ENCODE results near the gene TNFRSF6B. TPM values are rescaled to one million over a fixed set of nuclear protein-coding genes. Genes with fewer than 3 reads are reported as not detected.

The TNFRSF6B gene
- total RNA-seq, 1 donor from 2014 or later, result not detected

DNA sequence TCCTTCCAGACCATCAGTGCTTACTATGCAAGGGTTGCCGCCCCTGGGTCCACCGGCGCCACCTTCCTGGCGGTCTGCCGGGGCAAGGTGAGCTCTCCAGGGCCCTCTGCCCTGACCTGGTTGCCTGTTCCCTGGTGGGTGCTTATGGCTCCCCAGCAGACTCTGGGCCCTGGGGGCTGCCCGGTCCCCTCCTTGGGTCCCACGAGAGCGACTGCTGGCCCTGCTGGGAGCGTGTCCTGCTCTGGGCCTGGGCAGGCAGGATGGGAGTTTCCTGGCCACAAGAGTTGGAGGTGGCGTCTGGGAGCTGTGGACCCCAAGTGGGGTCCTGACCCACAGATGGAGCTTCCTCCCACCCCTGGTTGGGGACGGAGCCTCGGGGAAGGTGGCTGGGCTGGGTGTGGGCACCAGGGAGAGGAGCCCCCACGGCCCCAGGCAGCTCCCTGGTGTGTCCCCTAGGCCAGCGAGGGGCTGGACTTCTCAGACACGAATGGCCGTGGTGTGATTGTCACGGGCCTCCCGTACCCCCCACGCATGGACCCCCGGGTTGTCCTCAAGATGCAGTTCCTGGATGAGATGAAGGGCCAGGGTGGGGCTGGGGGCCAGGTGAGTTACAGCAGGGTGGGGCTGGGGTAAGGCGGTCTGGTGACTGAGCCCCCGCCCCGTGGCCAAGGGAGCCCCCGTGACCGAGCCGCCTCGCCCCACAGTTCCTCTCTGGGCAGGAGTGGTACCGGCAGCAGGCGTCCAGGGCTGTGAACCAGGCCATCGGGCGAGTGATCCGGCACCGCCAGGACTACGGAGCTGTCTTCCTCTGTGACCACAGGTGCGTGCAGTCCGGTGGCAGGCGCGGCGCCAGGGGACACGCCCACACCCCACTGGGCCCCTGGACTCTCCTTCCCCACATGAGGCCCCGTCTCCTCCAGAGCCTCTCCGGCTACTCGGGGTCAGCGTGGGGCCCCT is 7.1 kb upstream of the TNFRSF6B start:
- no peak for DNase-seq
- POLR2A ChIA-PET, result interaction anchor here (0.6 kb wide), 1 partner anchor 18 kb away, joined by 3 read pairs; no protein-coding TSS in a partner anchor

DNA sequence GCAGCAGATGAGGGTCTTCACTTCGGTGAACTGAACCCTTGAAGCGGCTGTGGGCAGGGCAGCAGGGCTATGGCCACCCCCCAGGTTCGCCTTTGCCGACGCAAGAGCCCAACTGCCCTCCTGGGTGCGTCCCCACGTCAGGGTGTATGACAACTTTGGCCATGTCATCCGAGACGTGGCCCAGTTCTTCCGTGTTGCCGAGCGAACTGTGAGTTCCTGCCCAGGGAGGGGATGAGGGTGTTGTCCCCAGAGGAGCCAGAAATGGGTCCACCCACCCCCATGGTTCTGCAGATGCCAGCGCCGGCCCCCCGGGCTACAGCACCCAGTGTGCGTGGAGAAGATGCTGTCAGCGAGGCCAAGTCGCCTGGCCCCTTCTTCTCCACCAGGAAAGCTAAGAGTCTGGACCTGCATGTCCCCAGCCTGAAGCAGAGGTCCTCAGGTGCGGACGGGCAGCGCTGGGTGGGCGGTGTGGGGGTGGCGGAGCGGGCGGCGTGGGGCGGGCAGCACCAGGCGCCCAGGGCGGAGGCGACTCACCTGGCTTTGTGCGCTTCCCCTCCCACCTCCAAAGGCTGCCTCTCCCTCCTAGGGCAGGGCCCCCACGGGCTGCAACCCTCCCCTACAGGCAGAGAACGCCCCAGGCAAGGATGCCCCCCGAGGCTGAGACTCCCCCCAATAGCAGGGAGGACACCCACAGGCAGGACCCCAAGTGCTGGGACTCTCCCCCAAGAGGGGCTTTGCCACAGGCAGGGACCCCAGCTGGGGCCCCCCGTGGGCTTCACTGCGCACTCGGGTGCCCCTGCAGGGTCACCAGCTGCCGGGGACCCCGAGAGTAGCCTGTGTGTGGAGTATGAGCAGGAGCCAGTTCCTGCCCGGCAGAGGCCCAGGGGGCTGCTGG is 6.2 kb upstream of the TNFRSF6B start:
- Mint-ChIP-seq H3K27me3 (no peaks in the 10 kb centered on the region), H3K9me3 (no peaks in the 10 kb centered on the region), H3K27ac (no peak overlapping the region), H3K36me3 (ENCODE audit: low read depth) (peaks cover 4% of the 10 kb centered on the region), H3K4me1 (peaks cover 4% of the 10 kb centered on the region), H3K4me3 (no peak overlapping the region)
- TF ChIP-seq, protein P1, sequence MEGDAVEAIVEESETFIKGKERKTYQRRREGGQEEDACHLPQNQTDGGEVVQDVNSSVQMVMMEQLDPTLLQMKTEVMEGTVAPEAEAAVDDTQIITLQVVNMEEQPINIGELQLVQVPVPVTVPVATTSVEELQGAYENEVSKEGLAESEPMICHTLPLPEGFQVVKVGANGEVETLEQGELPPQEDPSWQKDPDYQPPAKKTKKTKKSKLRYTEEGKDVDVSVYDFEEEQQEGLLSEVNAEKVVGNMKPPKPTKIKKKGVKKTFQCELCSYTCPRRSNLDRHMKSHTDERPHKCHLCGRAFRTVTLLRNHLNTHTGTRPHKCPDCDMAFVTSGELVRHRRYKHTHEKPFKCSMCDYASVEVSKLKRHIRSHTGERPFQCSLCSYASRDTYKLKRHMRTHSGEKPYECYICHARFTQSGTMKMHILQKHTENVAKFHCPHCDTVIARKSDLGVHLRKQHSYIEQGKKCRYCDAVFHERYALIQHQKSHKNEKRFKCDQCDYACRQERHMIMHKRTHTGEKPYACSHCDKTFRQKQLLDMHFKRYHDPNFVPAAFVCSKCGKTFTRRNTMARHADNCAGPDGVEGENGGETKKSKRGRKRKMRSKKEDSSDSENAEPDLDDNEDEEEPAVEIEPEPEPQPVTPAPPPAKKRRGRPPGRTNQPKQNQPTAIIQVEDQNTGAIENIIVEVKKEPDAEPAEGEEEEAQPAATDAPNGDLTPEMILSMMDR (IDR thresholded peaks at IDR 0.05), result no peak
- DNase-seq (no peak), ATAC-seq (ENCODE audit: low read depth) (no peak)
- ChIA-PET POLR2A (interaction anchor here (0.6 kb wide), 1 partner anchor 147 kb away, joined by 3 read pairs; no protein-coding TSS in a partner anchor), CTCF (no interaction called here)
- intact Hi-C loops (cut with micrococcal nuclease), result no loop called here

More for the DNA sequence above, 7.1 kb upstream of the TNFRSF6B start:
- H3K9me3 Mint-ChIP-seq, result no peaks in the 10 kb centered on the region
- no peak overlapping the region for H3K4me3 Mint-ChIP-seq
- peaks cover 4% of the 10 kb centered on the region for H3K4me1 Mint-ChIP-seq
- intact Hi-C loops (cut with micrococcal nuclease), result no loop called here
- TF ChIP-seq, protein P1 (IDR thresholded peaks at IDR 0.05), result no peak
- CTCF ChIA-PET, result no interaction called here
- no peaks in the 10 kb centered on the region for H3K27me3 Mint-ChIP-seq
- ATAC-seq (ENCODE audit: low read depth), result no peak
- no peak overlapping the region for H3K27ac Mint-ChIP-seq
- H3K36me3 Mint-ChIP-seq (ENCODE audit: low read depth), result peaks cover 4% of the 10 kb centered on the region

DNA sequence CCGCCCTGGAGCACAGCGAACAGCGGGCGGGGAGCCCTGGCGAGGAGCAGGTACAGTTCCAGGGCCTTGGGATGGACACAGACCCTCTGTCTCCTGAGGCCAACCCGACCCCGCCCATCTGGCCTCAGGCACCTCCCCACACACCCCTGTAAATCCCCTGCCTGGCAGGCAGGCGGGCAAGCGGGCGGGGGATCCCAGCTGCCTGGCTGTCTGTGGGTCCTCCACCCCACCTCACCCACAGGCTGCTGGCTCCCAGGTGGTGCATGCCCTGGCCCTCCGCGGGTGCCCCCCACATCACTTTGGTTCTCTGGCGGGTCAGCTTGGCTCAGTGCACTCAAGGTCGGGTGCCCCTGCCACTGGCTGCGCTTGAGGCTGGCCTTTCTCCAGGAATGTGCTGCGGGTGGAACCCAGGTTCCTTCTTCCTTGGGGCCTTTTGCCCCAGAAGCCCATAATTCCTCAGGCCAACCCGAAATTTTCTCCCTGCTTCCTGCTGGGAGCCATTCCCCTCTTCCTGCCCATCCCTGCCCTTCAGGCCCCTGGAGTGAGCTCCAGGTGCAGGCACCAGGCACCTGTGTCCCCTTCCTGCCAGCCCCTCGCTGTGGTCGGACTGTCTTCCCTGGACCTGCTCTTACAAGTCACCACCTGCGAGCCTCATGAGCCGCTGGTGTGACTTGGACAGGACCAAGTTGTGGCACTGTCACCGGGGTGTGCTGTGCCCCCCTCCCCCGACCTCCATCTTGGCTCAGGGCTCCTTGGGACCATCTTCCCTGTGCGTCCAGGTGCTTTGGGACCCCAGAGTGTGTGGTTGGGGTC is 5.3 kb upstream of the TNFRSF6B start:
- Mint-ChIP-seq H3K36me3 (ENCODE audit: low read depth) (peaks cover 4% of the 10 kb centered on the region), H3K27me3 (no peaks in the 10 kb centered on the region), H3K9me3 (no peaks in the 10 kb centered on the region), H3K4me1 (peaks cover 6% of the 10 kb centered on the region), H3K4me3 (no peak overlapping the region), H3K27ac (no peak overlapping the region)
- ChIA-PET CTCF (no interaction called here), POLR2A (interaction anchor here (0.6 kb wide), 1 partner anchor 148 kb away, joined by 3 read pairs; no protein-coding TSS in a partner anchor)
- no peak for DNase-seq
- intact Hi-C loops (cut with micrococcal nuclease), result no loop called here
- TF ChIP-seq, protein P1 (IDR thresholded peaks at IDR 0.05), result no peak
- ATAC-seq (ENCODE audit: low read depth), result no peak

DNA sequence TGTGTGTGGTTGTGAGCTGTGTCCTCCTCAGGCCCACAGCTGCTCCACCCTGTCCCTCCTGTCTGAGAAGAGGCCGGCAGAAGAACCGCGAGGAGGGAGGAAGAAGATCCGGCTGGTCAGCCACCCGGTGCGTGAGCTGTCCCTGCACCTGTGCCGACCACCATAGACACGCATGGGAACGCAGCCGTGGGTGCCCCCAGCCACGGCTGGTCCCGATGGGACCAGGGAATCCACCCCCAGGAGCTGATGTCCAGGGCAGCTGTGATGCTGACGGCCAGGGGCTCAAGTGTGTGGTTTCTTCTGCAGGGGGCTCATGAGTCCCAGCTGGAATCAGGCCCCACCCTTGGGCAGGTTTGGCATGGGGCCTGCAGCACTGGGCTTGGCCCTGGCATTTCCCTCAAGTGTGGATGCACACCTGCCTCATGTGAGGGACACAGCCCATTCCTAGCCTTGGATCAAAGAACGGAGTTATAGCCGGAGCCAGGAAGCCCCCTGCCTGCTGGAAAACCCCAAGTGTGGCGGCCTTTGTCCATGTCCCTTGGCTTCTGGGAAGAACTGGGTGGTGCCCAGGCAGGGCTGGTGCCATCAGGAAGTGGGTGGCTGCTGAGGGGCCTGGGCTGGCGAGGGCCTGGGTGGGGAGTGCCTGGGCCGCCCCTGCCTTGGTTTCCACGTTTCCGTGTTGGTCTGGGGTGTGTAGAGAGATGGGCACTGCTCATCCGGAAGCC is 4.6 kb upstream of the TNFRSF6B start:
- DNase-seq (no peak), ATAC-seq (ENCODE audit: low read depth) (no peak)

More for the DNA sequence above, 4.6 kb upstream of the TNFRSF6B start:
- Mint-ChIP-seq H3K27ac (no peak overlapping the region), H3K9me3 (no peaks in the 10 kb centered on the region), H3K36me3 (ENCODE audit: low read depth) (peaks cover 4% of the 10 kb centered on the region), H3K4me1 (peaks cover 11% of the 10 kb centered on the region), H3K27me3 (no peaks in the 10 kb centered on the region), H3K4me3 (no peak overlapping the region)
- CTCF ChIA-PET, result no interaction called here
- intact Hi-C loops (cut with micrococcal nuclease), result no loop called here
- TF ChIP-seq, protein P1 (IDR thresholded peaks at IDR 0.05), result no peak
- POLR2A ChIA-PET, result no interaction called here

Measured in activated B cell treated with CpG ODN at 0.5 μM for 24 hours (primary cell).